Vagina (tissue), 2 donors: ENCODE results near the gene FAM25G. TPM values are rescaled to one million over a fixed set of nuclear protein-coding genes. Genes with fewer than 3 reads are reported as not detected.

Experiments
- DNase-seq, 2 donors: peaks; one replicate each; pipeline ENCODE4 v3.0.0-alpha.2; 2017; ENCODE audit errors: extremely low spot score in 2 of 2
- H3K27ac ChIP-seq: fragments of 200-600 bp; sonication (generic); one replicate; pipeline ENCODE4 v1.5.1; 2019
- H3K27me3 ChIP-seq: fragments of 200-600 bp; sonication (generic); one replicate; pipeline ENCODE4 v1.5.1; 2019
- H3K36me3 ChIP-seq, 2 donors: fragments of 200-600 bp; sonication (generic); one replicate each; pipeline ENCODE4 v1.5.1; 2017 to 2019
- H3K4me1 ChIP-seq: fragments of 200-600 bp; sonication (generic); one replicate; pipeline ENCODE4 v1.5.1; 2019
- H3K4me3 ChIP-seq, 2 donors: fragments of 200-600 bp; sonication (generic); 1 replicate in 1 of 2; 2 replicates in 1 of 2; pipeline ENCODE4 v1.5.1; 2016 to 2019
- H3K9me3 ChIP-seq: fragments of 200-600 bp; sonication (generic); one replicate; pipeline ENCODE4 v1.5.1; 2019
- POLR2A ChIP-seq, 2 donors: fragments of 450-650 bp; IDR thresholded peaks; one replicate each; pipeline ENCODE4 v1.6.1; 2017; ENCODE audit warnings: antibody characterized with exemption in 2 of 2, mild to moderate bottlenecking in 2 of 2, moderate library complexity in 2 of 2
- POLR2AphosphoS5 ChIP-seq, 2 donors: sonication (generic); formaldehyde crosslinking; IDR thresholded peaks; one replicate each; pipeline ENCODE4 v1.9.0; 2017; ENCODE audit warnings: antibody characterized with exemption in 2 of 2, mild to moderate bottlenecking in 2 of 2, low read depth in 1 of 2; ENCODE audit not compliant: insufficient read depth in 1 of 2
- intact Hi-C: fragments of 100-400 bp; cut with DNase I; formaldehyde crosslinking; loops from one replicate; pipeline ENCODE4 v1.15.1; 2023
- total RNA-seq: library from RNA; depleted of rRNA; stranded (reverse); fragments of >200 nt; gene quantifications from one replicate; pipeline ENCODE4 v1.2.3, GENCODE V29; 2016
- TF ChIP-seq, protein P1 (sequence below), 3 experiments: fragments of 450-650 bp in 2 of 3; fragments of 200-600 bp in 1 of 3; sonication (generic) in 1 of 3; IDR thresholded peaks; one replicate each; pipeline ENCODE4 v1.5.1; 2017 to 2019; ENCODE audit warnings: antibody characterized with exemption in 3 of 3, mild to moderate bottlenecking in 2 of 3, moderate library complexity in 2 of 3

The FAM25G gene
- total RNA-seq, 1 donor from 2014 or later, result not detected

- Histone ChIP-seq H3K36me3 (no peaks in the 10 kb centered on the region), H3K27me3 (no peaks in the 10 kb centered on the region), H3K27ac (no peak overlapping the region), H3K9me3 (peaks cover 7% of the 10 kb centered on the region), H3K4me1 (no peaks in the 10 kb centered on the region), H3K4me3 (no peak overlapping the region)
- TF ChIP-seq, protein P1, sequence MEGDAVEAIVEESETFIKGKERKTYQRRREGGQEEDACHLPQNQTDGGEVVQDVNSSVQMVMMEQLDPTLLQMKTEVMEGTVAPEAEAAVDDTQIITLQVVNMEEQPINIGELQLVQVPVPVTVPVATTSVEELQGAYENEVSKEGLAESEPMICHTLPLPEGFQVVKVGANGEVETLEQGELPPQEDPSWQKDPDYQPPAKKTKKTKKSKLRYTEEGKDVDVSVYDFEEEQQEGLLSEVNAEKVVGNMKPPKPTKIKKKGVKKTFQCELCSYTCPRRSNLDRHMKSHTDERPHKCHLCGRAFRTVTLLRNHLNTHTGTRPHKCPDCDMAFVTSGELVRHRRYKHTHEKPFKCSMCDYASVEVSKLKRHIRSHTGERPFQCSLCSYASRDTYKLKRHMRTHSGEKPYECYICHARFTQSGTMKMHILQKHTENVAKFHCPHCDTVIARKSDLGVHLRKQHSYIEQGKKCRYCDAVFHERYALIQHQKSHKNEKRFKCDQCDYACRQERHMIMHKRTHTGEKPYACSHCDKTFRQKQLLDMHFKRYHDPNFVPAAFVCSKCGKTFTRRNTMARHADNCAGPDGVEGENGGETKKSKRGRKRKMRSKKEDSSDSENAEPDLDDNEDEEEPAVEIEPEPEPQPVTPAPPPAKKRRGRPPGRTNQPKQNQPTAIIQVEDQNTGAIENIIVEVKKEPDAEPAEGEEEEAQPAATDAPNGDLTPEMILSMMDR (IDR thresholded peaks at IDR 0.05), result no peak
- no peak for TF ChIP-seq POLR2A (IDR thresholded peaks at IDR 0.05)
- no peak for TF ChIP-seq POLR2AphosphoS5 (IDR thresholded peaks at IDR 0.05; ENCODE audit: insufficient read depth in 1 of 2, low read depth in 1 of 2)
- DNase-seq, result peak in 1 of 2 donors; percentile 58
- intact Hi-C loops, result no loop called here
Measured at GRCh38 chr10:47449102-47449978, 42.2 kb downstream of the FAM25G start.

- H3K4me3 ChIP-seq, result no peak overlapping the region
- peaks cover 7% of the 10 kb centered on the region for H3K9me3 ChIP-seq
Measured at GRCh38 chr10:47447705-47448104, 43.8 kb downstream of the FAM25G start.

GRCh38 chr10:47447209-47447608 is 44.3 kb downstream of the FAM25G start:
- no peak overlapping the region for H3K4me3 ChIP-seq
- intact Hi-C loops, result no loop called here
- H3K9me3 ChIP-seq, result peaks cover 7% of the 10 kb centered on the region
- no peak for TF ChIP-seq POLR2A (IDR thresholded peaks at IDR 0.05)
- TF ChIP-seq, protein P1 (IDR thresholded peaks at IDR 0.05), result no peak
- TF ChIP-seq POLR2AphosphoS5 (IDR thresholded peaks at IDR 0.05; ENCODE audit: insufficient read depth in 1 of 2, low read depth in 1 of 2), result no peak
- H3K4me1 ChIP-seq, result no peaks in the 10 kb centered on the region
- H3K36me3 ChIP-seq, result no peaks in the 10 kb centered on the region
- no peak overlapping the region for H3K27ac ChIP-seq
- DNase-seq, result no peak
- no peaks in the 10 kb centered on the region for H3K27me3 ChIP-seq

More at GRCh38 chr10:47447705-47448104, 43.8 kb downstream of the FAM25G start:
- Histone ChIP-seq H3K27me3 (no peaks in the 10 kb centered on the region), H3K27ac (no peak overlapping the region), H3K36me3 (no peaks in the 10 kb centered on the region), H3K4me1 (no peaks in the 10 kb centered on the region)
- TF ChIP-seq POLR2A (IDR thresholded peaks at IDR 0.05) (no peak), POLR2AphosphoS5 (IDR thresholded peaks at IDR 0.05; ENCODE audit: insufficient read depth in 1 of 2, low read depth in 1 of 2) (no peak)
- TF ChIP-seq, protein P1 (IDR thresholded peaks at IDR 0.05), result no peak
- peak in 1 of 2 donors; percentile 72 for DNase-seq
- intact Hi-C loops, result no loop called here

DNA sequence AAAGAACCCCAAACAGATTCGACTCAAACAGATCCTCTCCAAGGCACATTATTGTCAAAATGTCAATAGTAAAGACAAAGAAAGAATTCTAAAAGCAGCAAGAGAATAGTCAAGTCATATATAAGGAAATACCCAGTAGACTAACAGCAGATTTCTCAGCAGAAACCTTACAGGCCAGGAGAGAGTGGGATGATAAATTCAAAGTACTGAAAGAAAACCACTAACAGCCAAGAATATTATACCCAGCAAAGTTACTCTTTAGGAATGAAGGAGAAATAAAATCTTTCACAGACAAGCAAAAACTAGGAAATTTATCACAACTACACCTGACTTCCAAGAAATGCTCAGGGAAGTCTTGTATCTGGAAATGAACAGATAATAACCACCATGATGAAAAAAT is 45.8 kb downstream of the FAM25G start:
- Histone ChIP-seq H3K27me3 (no peaks in the 10 kb centered on the region), H3K27ac (no peak overlapping the region), H3K4me1 (no peaks in the 10 kb centered on the region), H3K4me3 (no peak overlapping the region), H3K9me3 (peaks cover 7% of the 10 kb centered on the region), H3K36me3 (no peaks in the 10 kb centered on the region)
- DNase-seq, result no peak
- TF ChIP-seq POLR2AphosphoS5 (IDR thresholded peaks at IDR 0.05; ENCODE audit: insufficient read depth in 1 of 2, low read depth in 1 of 2) (no peak), POLR2A (IDR thresholded peaks at IDR 0.05) (no peak)
- TF ChIP-seq, protein P1 (IDR thresholded peaks at IDR 0.05), result no peak
- intact Hi-C loops, result no loop called here

- Histone ChIP-seq H3K27ac (no peak overlapping the region), H3K27me3 (no peaks in the 10 kb centered on the region), H3K36me3 (no peaks in the 10 kb centered on the region), H3K9me3 (peaks cover 7% of the 10 kb centered on the region), H3K4me1 (no peaks in the 10 kb centered on the region), H3K4me3 (no peak overlapping the region)
- TF ChIP-seq POLR2A (IDR thresholded peaks at IDR 0.05) (no peak), POLR2AphosphoS5 (IDR thresholded peaks at IDR 0.05; ENCODE audit: insufficient read depth in 1 of 2, low read depth in 1 of 2) (no peak)
- TF ChIP-seq, protein P1 (IDR thresholded peaks at IDR 0.05), result no peak
- intact Hi-C loops, result no loop called here
- peak in 1 of 2 donors; percentile 71 for DNase-seq
Measured at GRCh38 chr10:47444047-47444446, 47.5 kb downstream of the FAM25G start.
